Measurements from ENCODE around the gene KLK13. TPM values are rescaled to one million over a fixed set of nuclear protein-coding genes. Genes with fewer than 3 reads are reported as not detected.

KLK13 gene
- total and polyA plus RNA-seq, 2 experiments from 2014 or later: 0.45 TPM; not detected in 1

DNA sequence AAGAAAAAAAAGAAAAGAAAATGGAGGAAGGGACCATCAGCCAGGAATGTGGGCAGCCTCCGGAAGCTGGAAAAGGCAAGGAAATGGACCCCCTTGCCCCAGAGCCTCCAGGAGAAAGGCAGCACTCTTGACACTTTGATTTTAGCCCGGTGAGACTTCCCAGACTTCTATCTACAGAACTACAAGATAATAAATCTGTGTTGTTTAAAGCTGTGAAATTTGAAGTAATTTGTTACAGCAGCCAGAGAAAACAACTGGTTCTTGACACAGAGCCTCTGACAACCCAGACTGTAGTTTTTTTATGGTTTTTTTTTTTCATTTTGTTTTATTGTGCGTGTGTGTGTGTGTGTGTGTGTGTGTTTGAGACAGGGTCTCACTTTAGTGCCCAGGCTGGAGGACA is 35.7 kb upstream of the KLK13 start:
- no peaks in the 10 kb centered on the region for H3K9me3 ChIP-seq (ENCODE audit: low read depth)
- no peak for TF ChIP-seq CTCF (IDR thresholded peaks at IDR 0.05; ENCODE audit: low read depth, low read length)
- no peaks in the 10 kb centered on the region for H3K36me3 ChIP-seq
- no peak overlapping the region for H3K4me3 ChIP-seq
- H3K27ac ChIP-seq: no peak overlapping the region
- H3K4me1 ChIP-seq (ENCODE audit: low read depth): no peaks in the 10 kb centered on the region
- H3K27me3 ChIP-seq: no peaks in the 10 kb centered on the region
- no peak for DNase-seq (ENCODE audit: low read depth in 1 of 2, low spot score in 1 of 2)

DNA sequence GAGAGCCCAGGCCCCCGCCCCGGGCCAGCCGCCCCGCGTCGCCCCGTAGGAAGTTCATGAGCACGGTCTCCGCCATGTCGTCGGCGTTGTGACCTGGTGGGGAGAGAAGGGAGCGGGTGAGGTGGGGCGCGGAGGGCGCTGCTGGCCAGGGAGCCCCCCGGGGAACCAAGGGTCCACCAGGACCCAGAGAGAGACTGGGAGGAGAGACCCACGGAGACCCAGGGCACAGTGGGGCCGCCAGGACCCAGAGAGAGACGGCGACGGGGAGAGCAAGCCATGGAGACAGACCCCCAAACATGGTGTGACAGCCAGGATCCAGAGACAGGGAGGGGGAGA is 34.1 kb upstream of the KLK13 start:
- Histone ChIP-seq H3K4me1 (ENCODE audit: low read depth) (no peaks in the 10 kb centered on the region), H3K36me3 (no peaks in the 10 kb centered on the region), H3K9me3 (ENCODE audit: low read depth) (no peaks in the 10 kb centered on the region), H3K27me3 (no peaks in the 10 kb centered on the region), H3K4me3 (no peak overlapping the region), H3K27ac (no peak overlapping the region)
- DNase-seq (ENCODE audit: low read depth in 1 of 2, low spot score in 1 of 2): no peak
- TF ChIP-seq CTCF (IDR thresholded peaks at IDR 0.05; ENCODE audit: low read depth, low read length): no peak

DNA sequence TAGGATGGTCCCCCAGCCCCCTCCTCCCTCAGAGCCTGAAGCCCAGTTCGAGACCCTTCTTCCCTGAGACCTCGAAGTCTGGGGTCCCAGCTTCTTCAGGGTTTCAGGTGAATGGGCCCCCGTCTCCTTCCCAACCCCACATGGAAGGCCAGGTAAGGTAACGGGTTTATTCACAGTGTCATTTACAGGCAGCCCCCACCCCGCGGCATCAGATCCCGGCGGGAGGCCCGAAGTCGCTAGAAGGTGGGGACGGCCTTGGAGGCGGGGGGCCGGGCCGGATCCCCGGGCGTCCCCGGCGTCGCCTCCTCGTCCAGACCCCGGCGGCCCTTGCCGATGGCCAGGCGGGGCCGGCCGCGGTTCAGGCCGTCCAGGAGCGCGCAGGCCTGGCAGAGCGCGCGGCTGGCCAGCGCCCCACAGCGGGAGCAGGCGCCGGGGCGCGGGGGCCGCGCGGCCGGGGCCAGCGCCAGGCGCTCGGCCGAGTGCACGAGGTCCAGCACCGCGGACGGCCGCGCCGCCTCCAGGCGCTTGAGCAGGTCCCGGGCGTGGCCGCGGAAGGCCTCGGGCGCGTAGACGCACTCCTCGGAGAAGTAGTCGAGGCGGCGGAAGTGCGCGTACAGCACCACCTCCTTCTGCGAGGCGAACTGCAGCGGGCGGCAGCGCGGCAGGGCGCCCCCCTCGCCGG is 33.6 kb upstream of the KLK13 start:
- no peak for TF ChIP-seq CTCF (IDR thresholded peaks at IDR 0.05; ENCODE audit: low read depth, low read length)
- H3K4me1 ChIP-seq (ENCODE audit: low read depth): no peaks in the 10 kb centered on the region
- H3K27me3 ChIP-seq: no peaks in the 10 kb centered on the region
- no peak overlapping the region for H3K4me3 ChIP-seq
- H3K9me3 ChIP-seq (ENCODE audit: low read depth): no peaks in the 10 kb centered on the region
- peak; percentile 33 to 69 for DNase-seq (ENCODE audit: low read depth in 1 of 2, low spot score in 1 of 2)
- H3K27ac ChIP-seq: no peak overlapping the region
- no peaks in the 10 kb centered on the region for H3K36me3 ChIP-seq

- no peaks in the 10 kb centered on the region for H3K36me3 ChIP-seq
- TF ChIP-seq CTCF (IDR thresholded peaks at IDR 0.05; ENCODE audit: low read depth, low read length): no peak
- H3K27ac ChIP-seq: no peak overlapping the region
- no peaks in the 10 kb centered on the region for H3K27me3 ChIP-seq
- H3K4me3 ChIP-seq: no peak overlapping the region
- no peaks in the 10 kb centered on the region for H3K9me3 ChIP-seq (ENCODE audit: low read depth)
- no peaks in the 10 kb centered on the region for H3K4me1 ChIP-seq (ENCODE audit: low read depth)
- DNase-seq (ENCODE audit: low read depth in 1 of 2, low spot score in 1 of 2): no peak
Observed at GRCh38 chr19:51097796-51098195, 32.9 kb upstream of the KLK13 start.

DNA sequence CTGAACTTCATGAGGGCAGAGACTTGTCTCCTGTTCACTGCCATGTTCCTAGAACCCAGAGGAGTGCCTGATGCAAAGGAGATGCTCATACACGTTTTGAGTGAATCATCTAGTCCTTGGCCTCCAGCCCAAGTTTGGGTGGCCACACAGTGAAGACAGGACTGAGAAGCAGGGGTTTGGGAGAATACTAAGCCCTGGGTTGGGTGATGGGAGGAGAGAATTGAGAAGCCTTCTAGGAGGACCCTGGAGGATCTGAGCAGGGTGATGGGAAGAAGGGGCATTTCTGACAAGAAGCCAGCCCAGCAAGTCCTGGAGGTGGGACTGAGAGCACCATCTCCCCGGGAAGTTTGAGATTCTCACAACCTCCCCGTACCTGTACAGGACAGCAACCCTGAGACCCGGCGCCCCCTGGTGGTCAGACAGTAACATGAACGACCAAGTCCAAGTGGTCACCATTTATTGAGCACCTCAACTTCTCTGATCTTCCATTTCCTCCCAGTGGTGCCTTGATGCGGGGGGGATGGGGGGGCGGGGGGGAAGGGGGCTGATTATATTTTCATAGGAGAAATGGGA is 32.4 kb upstream of the KLK13 start:
- no peaks in the 10 kb centered on the region for H3K9me3 ChIP-seq (ENCODE audit: low read depth)
- H3K27ac ChIP-seq: no peak overlapping the region
- H3K27me3 ChIP-seq: no peaks in the 10 kb centered on the region
- peak; percentile 65 to 79 for DNase-seq (ENCODE audit: low read depth in 1 of 2, low spot score in 1 of 2)
- TF ChIP-seq CTCF (IDR thresholded peaks at IDR 0.05; ENCODE audit: low read depth, low read length): peak; percentile 77
- H3K36me3 ChIP-seq: no peaks in the 10 kb centered on the region
- H3K4me3 ChIP-seq: no peak overlapping the region
- no peaks in the 10 kb centered on the region for H3K4me1 ChIP-seq (ENCODE audit: low read depth)

Data from cardiac muscle cell (in vitro differentiated cells and primary cell).